ENCODE data around the gene ZNF197.

DNA sequence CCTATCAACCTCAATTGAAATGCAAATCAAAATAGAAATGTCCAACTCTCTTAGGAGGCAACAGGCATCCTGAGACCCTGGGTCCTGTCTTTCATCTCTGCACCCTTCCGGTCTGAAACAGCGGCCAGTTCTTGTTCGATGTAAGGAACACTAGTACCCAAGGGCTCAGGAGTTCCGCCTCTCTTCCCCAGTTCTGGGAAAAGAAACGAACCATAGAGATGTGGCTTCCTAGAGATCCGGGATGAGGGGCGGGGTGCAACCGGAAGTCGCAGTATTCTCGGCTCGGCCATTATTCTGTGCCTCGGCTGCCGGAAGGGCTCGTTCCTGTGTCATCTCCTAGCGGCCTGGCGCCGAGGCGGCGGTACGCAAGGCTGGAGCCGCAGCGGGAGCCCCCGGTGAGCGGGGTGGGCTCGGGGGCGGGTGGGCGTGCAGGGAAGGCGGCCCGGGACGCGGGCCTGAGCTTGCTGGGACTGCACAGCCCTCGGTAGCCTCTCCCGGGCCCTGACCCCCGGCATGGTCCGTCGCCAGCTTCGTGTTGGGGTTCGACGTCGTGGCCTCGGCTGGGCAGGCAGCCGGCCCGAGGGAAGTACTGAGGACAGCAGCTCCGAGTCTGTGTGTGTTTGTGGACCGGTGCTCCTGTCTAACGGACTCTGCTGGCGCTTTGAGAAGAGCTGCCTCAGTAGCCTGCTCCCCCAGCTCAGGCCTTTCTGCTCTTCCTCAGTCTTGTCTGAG lies at the start of gene ZNF197:
- TF ChIP-seq, protein P1, sequence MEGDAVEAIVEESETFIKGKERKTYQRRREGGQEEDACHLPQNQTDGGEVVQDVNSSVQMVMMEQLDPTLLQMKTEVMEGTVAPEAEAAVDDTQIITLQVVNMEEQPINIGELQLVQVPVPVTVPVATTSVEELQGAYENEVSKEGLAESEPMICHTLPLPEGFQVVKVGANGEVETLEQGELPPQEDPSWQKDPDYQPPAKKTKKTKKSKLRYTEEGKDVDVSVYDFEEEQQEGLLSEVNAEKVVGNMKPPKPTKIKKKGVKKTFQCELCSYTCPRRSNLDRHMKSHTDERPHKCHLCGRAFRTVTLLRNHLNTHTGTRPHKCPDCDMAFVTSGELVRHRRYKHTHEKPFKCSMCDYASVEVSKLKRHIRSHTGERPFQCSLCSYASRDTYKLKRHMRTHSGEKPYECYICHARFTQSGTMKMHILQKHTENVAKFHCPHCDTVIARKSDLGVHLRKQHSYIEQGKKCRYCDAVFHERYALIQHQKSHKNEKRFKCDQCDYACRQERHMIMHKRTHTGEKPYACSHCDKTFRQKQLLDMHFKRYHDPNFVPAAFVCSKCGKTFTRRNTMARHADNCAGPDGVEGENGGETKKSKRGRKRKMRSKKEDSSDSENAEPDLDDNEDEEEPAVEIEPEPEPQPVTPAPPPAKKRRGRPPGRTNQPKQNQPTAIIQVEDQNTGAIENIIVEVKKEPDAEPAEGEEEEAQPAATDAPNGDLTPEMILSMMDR (conservative IDR thresholded peaks at IDR 0.05; ENCODE audit: low read depth, low read length): no peak
- no peak for TF ChIP-seq EZH2 (IDR thresholded peaks at IDR 0.05; ENCODE audit: borderline replicate concordance, low read depth, low read length, poor library complexity, severe bottlenecking)

Data from A673 (cell line).